D721Med (cell line): ENCODE results near the gene CIB2.
A peak's percentile ranks its signal among the peaks of the same experiment; 100 is the strongest.

ENCODE experiments used
- DNase-seq: peaks from one replicate; pipeline ENCODE4 v3.0.0; 2011; ENCODE audit warnings: low spot score; ENCODE audit not compliant: insufficient read length
- FAIRE-seq: peaks from 2 replicates; lab custom pipeline; 2011; peaks lifted over from hg19 to GRCh38; lab: Jason Lieb, UNC
- TF ChIP-seq, protein P1 (sequence below): IDR thresholded peaks from 2 replicates; pipeline ENCODE4 v1.5.1; 2012; ENCODE audit warnings: mild to moderate bottlenecking, control low read depth; ENCODE audit not compliant: insufficient read depth; ENCODE audit errors: missing control alignments

CIB2 gene

DNA sequence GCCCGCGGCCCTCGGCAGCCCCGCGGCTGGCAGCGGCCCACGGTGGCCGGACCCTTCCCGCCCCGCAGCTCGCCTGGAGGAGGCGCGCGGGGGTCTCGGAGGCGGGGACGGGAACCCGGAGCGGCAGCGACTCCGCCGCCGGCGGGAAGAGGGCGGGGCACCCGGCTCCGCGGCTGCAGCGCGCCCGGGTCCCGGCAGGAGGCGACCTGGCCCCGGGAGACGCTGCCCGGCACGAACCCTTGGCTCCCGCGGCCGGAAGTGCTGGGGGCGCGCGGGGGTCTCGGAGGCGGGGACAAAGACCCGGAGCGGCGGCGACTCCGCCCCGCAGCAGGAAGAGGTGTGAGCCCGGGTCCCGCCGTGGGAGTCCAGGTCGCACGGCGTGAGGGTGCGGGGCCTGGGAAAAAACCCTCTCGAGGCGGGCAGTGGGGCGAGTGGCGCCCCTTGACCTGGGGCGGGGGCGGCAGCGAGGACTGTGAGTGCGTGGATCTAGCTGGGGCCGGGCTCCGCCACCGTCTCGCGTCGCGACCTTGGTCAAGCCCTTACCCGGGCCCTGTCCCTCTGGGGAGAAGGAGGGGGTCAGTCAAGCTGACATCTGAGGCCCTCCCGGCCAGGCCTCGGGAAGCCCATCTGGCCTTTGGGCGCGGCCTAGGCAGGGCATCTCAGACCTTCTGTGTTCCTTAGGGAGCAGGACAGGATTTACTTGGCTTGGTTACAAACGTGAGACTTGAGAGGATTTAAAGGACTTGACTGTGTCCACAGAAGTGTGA is at the start of gene CIB2:
Gene CIB2, minus strand, starts transcription at position 151 of the 767 bp plus-strand sequence. CDS start 230 bp downstream, outside the sequence.
- no peak for FAIRE-seq
- TF ChIP-seq, protein P1, sequence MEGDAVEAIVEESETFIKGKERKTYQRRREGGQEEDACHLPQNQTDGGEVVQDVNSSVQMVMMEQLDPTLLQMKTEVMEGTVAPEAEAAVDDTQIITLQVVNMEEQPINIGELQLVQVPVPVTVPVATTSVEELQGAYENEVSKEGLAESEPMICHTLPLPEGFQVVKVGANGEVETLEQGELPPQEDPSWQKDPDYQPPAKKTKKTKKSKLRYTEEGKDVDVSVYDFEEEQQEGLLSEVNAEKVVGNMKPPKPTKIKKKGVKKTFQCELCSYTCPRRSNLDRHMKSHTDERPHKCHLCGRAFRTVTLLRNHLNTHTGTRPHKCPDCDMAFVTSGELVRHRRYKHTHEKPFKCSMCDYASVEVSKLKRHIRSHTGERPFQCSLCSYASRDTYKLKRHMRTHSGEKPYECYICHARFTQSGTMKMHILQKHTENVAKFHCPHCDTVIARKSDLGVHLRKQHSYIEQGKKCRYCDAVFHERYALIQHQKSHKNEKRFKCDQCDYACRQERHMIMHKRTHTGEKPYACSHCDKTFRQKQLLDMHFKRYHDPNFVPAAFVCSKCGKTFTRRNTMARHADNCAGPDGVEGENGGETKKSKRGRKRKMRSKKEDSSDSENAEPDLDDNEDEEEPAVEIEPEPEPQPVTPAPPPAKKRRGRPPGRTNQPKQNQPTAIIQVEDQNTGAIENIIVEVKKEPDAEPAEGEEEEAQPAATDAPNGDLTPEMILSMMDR: peak; percentile 40
- peak; percentile 87 for DNase-seq

DNA sequence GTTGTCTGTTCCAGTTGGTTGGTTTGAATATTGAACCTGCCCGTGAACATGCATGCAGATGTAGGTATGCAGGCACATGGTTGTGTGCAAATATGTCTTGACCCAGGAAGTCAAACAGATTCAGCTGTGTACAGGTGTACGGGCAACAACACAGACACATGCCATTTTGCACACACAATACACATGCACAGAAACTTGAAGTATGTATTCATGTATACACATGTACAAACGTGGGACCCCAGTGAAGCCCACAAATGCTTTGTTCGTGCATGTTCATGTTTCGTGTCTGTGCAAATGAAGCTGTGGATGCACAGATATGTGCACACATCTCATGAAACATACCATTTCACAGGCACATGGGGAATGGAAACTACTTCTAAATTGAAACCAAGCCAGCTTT is 48.7 kb upstream of the CIB2 start:
- TF ChIP-seq, protein P1: no peak
- no peak for DNase-seq
- no peak for FAIRE-seq

DNA sequence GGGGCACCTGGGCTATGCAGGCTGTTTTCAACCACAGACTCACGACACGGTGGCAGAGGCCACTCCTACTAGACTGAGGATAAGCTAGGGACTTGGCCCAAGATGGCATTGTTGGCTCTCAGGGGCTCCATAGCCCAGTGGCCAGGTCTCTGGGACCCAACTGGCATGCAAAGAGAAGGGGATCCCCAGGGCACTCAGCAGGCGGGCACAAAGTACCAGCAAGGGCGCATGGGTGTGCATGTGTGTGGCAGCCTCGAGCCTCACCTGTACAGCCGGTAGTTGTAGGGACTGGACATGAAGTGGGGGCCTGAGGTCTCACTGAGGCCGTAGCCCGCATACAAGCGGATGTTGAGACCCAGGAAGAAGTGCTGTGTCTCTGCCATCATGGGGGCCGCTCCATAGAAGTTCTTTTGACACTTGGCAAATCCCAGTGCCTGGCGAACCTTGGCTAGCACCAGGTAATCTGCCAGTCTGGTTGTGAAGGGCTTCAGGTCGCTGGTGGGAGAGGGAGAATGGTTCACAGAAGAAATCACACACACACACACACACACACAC is 48.1 kb upstream of the CIB2 start:
- FAIRE-seq: no peak
- no peak for DNase-seq
- TF ChIP-seq, protein P1: no peak

DNA sequence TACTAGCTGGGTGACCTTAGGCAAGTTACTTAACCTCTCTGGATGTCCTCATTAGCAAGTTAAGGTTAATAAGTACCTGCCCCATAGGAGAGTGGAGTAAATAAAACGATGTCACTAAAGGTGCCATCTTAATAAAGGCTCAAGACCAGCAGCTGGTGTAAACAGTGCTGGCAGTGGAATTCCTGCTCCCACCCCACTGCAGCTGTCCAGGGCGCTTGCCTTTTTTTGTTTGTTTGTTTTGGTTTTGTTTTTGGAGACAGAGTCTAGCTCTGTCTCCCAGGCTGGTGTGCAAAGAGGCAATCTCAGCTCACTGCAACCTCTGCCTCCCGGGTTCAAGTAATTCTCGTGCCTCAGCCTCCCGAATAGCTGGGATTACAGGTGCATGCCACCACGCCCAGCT is 46.8 kb upstream of the CIB2 start:
- no peak for FAIRE-seq

DNA sequence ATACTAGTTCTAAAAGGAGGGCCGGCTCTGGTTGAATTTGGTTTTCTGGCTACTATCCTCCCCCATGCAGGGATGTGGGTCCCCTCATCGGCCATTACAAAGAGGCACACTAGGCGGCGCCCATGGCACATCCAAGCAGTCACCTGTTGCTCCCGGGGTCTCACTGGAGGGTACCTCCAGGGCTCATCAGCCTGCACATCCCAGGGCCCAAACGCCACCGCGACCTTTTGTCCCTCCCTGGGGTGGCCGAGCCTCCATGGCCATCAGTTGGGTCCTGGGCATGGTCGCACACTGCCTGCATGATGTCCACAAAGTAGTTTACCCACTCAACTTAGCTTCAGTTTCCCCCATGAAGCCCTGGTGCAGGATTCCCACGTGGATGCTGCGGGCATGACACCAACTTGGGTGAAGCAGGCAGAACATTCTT is 46.2 kb upstream of the CIB2 start:
- TF ChIP-seq, protein P1: peak; percentile 56

More for the DNA sequence above, 46.8 kb upstream of the CIB2 start:
- no peak for DNase-seq
- TF ChIP-seq, protein P1: no peak

DNA sequence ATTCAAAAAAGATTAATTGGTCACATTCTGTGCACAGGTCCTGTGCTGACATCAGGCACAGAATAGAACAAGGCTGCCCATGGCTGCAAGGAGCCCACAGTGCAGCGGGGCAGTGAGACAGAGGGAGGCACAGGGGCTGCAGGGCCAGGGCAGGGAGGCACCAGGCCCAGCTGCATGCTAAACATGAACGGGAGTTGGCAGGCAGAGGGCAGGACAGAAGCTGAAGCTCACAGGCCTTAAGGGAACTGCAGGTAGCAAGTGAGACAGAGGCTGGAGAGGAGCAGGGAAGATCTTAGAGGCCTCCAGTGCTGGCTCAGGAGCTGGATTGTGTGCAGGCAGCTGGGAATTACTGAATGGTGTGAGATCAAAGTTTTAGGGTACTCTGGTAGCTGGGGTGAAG is 44.1 kb upstream of the CIB2 start:
- DNase-seq (no peak), FAIRE-seq (no peak)
- TF ChIP-seq, protein P1: no peak

More for the DNA sequence above, 46.2 kb upstream of the CIB2 start:
- DNase-seq: no peak
- no peak for FAIRE-seq

DNA sequence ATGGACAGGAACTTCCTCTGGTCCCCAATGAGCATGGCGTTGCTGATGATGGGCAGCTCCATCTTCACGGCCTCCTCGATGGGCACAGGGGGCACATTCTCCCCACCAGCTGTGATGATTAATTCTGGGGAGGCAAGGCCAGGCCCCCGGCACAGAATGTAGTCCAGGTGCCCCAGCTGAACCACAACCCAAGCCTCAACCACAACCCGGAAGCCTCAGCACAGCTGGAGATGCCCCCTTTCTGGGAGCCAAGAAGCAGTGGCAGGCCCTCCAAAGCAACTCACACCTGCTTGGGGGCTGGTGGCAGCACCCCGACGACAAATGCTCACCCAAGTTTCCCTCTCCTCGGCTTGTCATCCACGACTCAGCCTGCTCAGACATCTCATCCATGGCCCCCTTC is 43.2 kb upstream of the CIB2 start:
- FAIRE-seq: no peak
- DNase-seq: no peak
- TF ChIP-seq, protein P1: no peak
